Activated B cell treated with CpG ODN at 0.5 μM for 24 hours (primary cell): ENCODE results near the gene SENP7. TPM values are rescaled to one million over a fixed set of nuclear protein-coding genes. Genes with fewer than 3 reads are reported as not detected.

ENCODE experiments used
- ATAC-seq: fragments of 200-7000 bp; cut with Tn5 transposase; one replicate; pipeline ENCODE4 v1.10.0; 2021; ENCODE audit warnings: low read depth, mild to moderate bottlenecking, moderate library complexity
- CTCF ChIA-PET: fragments of 350-600 bp; sonication (Branson Sonifier 250); formaldehyde crosslinking; loops from one replicate; lab custom pipeline; 2021; ENCODE audit warnings: antibody characterized with exemption; lab: Charles Lee
- POLR2A ChIA-PET: fragments of 350-600 bp; sonication (Branson Sonifier 250); formaldehyde crosslinking; loops from one replicate; lab custom pipeline; 2021; ENCODE audit warnings: antibody characterized with exemption; lab: Charles Lee
- DNase-seq: peaks from one replicate; pipeline ENCODE4 v3.0.0; 2022
- H3K27ac Mint-ChIP-seq: one replicate; pipeline ENCODE4 v1.8.0; 2020; ENCODE audit warnings: mixed read lengths
- H3K27me3 Mint-ChIP-seq: one replicate; pipeline ENCODE4 v1.8.0; 2021; ENCODE audit warnings: mixed read lengths
- H3K36me3 Mint-ChIP-seq: one replicate; pipeline ENCODE4 v1.8.0; 2021; ENCODE audit warnings: low read depth, mixed read lengths
- H3K4me1 Mint-ChIP-seq: one replicate; pipeline ENCODE4 v1.8.0; 2021; ENCODE audit warnings: mixed read lengths
- H3K4me3 Mint-ChIP-seq: one replicate; pipeline ENCODE4 v1.8.0; 2020; ENCODE audit warnings: mild to moderate bottlenecking, mixed read lengths
- H3K9me3 Mint-ChIP-seq: one replicate; pipeline ENCODE4 v1.8.0; 2020; ENCODE audit warnings: mixed read lengths
- CTCF ChIP-seq: fragments of 200-600 bp; IDR thresholded peaks from one replicate; pipeline ENCODE4 v1.8.0; 2022; ENCODE audit warnings: antibody characterized with exemption, mild to moderate bottlenecking
- intact Hi-C: fragments of 100-400 bp; cut with micrococcal nuclease; formaldehyde crosslinking; loops from one replicate; pipeline ENCODE4 v1.15.1; 2024
- total RNA-seq: library from RNA; stranded (reverse); gene quantifications from 2 replicates; pipeline ENCODE4 v1.2.3, GENCODE V29; 2022

SENP7 gene
- total RNA-seq, 1 donor from 2014 or later: 22.1 TPM

- H3K4me3 Mint-ChIP-seq: no peak overlapping the region
- peaks cover 8% of the 10 kb centered on the region for H3K9me3 Mint-ChIP-seq
- ATAC-seq: no peak
- POLR2A ChIA-PET: no interaction called here
- no peaks in the 10 kb centered on the region for H3K27me3 Mint-ChIP-seq
- peak overlapping the region; percentile 10 for H3K27ac Mint-ChIP-seq
- CTCF ChIA-PET: interaction anchor here (1.1 kb wide), 1 partner anchor 314 kb away, joined by 4 read pairs; no protein-coding TSS in a partner anchor
- H3K4me1 Mint-ChIP-seq: peaks cover 28% of the 10 kb centered on the region
- intact Hi-C loops: loop anchor here (5.0 kb wide), 5 partner anchors 293 to 1567 kb away; partner anchors contain the start of genes CMSS1, LNP1, TOMM70 and ZBTB11
- no peak for DNase-seq
- TF ChIP-seq CTCF: no peak
- H3K36me3 Mint-ChIP-seq: peaks cover 11% of the 10 kb centered on the region
Measured at GRCh38 chr3:101384426-101384825, 128.6 kb downstream of the SENP7 start.

GRCh38 chr3:101383656-101384055 is 129.4 kb downstream of the SENP7 start:
- peaks cover 34% of the 10 kb centered on the region for H3K4me1 Mint-ChIP-seq
- ATAC-seq (no peak), DNase-seq (no peak)
- intact Hi-C loops: loop anchor here (2.0 to 5.0 kb wide), 6 partner anchors 294 to 1566 kb away; partner anchors contain the start of genes CMSS1, LNP1, TOMM70 and ZBTB11
- H3K27me3 Mint-ChIP-seq: no peaks in the 10 kb centered on the region
- H3K4me3 Mint-ChIP-seq: no peak overlapping the region
- no peak overlapping the region for H3K27ac Mint-ChIP-seq
- peaks cover 7% of the 10 kb centered on the region for H3K36me3 Mint-ChIP-seq
- TF ChIP-seq CTCF: no peak
- peaks cover 4% of the 10 kb centered on the region for H3K9me3 Mint-ChIP-seq
- CTCF ChIA-PET: interaction anchor here (1.1 to 3.4 kb wide), 3 partner anchors 312 to 314 kb away, joined by 4 to 23 read pairs (median 8); no protein-coding TSS in a partner anchor
- POLR2A ChIA-PET: no interaction called here

DNA sequence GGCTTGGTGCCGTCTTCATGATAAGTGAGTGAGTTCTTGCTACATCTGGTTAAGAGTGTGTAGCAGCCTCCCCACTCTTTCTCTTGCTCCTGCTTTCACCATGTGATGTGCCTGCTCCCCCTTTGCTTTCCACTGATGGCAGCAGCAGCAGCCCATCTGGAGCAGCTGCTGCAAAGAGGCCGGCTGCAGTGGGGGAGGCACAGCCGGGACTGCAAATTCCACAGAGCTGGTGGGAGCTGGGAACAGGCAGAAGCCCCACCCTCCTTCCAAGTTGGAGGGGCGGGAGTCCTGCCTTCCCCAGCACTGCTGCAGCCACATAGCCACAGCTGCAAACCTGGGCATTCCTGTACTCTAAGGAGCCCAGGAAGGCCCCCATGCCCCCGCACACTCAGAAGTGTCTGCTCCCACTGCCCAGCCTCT is 129.8 kb downstream of the SENP7 start:
- ChIA-PET CTCF (interaction anchor here (1.8 to 3.4 kb wide), 3 partner anchors 311 to 791 kb away, joined by 7 to 23 read pairs (median 8); no protein-coding TSS in a partner anchor), POLR2A (no interaction called here)
- ATAC-seq: no peak
- Mint-ChIP-seq H3K4me1 (peaks cover 37% of the 10 kb centered on the region), H3K27me3 (no peaks in the 10 kb centered on the region), H3K27ac (no peak overlapping the region), H3K9me3 (peaks cover under 1% of the 10 kb centered on the region), H3K4me3 (no peak overlapping the region), H3K36me3 (peaks cover 5% of the 10 kb centered on the region)
- intact Hi-C loops: loop anchor here (2.0 to 5.0 kb wide), 6 partner anchors 294 to 1566 kb away; partner anchors contain the start of genes CMSS1, LNP1, TOMM70 and ZBTB11
- no peak for TF ChIP-seq CTCF
- DNase-seq: no peak

DNA sequence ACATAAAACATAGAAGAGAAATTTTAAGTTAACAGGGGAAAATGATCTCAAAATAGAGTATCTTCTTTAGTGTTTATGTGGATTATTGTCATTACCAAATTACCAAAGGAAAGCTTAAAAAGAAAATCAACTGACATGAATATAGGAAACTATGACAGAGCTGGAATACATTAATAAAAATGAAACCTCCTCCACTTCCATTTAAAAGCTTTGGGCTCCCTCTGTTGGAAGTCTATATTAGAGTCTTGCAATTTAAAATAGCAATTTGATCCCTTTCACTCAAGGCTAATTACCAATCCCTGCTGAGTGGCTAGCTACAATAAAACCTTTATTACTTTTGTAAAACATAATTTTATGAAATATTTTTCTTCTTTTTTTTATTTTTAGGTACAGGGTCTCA is 131.2 kb downstream of the SENP7 start:
- Mint-ChIP-seq H3K4me3 (no peak overlapping the region), H3K27me3 (no peaks in the 10 kb centered on the region), H3K4me1 (peaks cover 43% of the 10 kb centered on the region), H3K36me3 (peaks cover 4% of the 10 kb centered on the region), H3K27ac (no peak overlapping the region), H3K9me3 (no peaks in the 10 kb centered on the region)
- TF ChIP-seq CTCF: no peak
- DNase-seq: no peak
- CTCF ChIA-PET: interaction anchor here (1.2 to 3.4 kb wide), 4 partner anchors 310 to 919 kb away, joined by 6 to 23 read pairs (median 8); no protein-coding TSS in a partner anchor
- intact Hi-C loops: loop anchor here (1.0 to 5.0 kb wide), 11 partner anchors 131 to 1565 kb away; partner anchors contain the start of genes CMSS1, LNP1, PCNP and SENP7
- ATAC-seq: peak; percentile 34
- POLR2A ChIA-PET: no interaction called here

- DNase-seq: no peak
Measured at GRCh38 chr3:101379658-101380376, 133.2 kb downstream of the SENP7 start.

More at GRCh38 chr3:101379658-101380376, 133.2 kb downstream of the SENP7 start:
- no peaks in the 10 kb centered on the region for H3K27me3 Mint-ChIP-seq
- peak; percentile 89 for ATAC-seq
- peaks cover 40% of the 10 kb centered on the region for H3K4me1 Mint-ChIP-seq
- no peaks in the 10 kb centered on the region for H3K9me3 Mint-ChIP-seq
- no peak for TF ChIP-seq CTCF
- intact Hi-C loops: loop anchor here (2.0 to 10.0 kb wide), 7 partner anchors 133 to 1563 kb away; partner anchors contain the start of genes CMSS1, LNP1, SENP7 and TOMM70
- ChIA-PET POLR2A (no interaction called here), CTCF (no interaction called here)
- H3K36me3 Mint-ChIP-seq: peaks cover 7% of the 10 kb centered on the region
- H3K4me3 Mint-ChIP-seq: peak overlapping the region; percentile 71
- H3K27ac Mint-ChIP-seq: peak overlapping the region; percentile 62
